Esophagus muscularis mucosa (tissue), 4 donors: ENCODE measurements around the gene RAB11FIP3. TPM values are rescaled to one million over a fixed set of nuclear protein-coding genes. Genes with fewer than 3 reads are reported as not detected.

ENCODE experiments used
- DNase-seq: peaks from one replicate; pipeline ENCODE4 v3.0.0-alpha.2; 2017; ENCODE audit errors: extremely low spot score
- H3K27ac ChIP-seq, 4 donors: fragments of 200-600 bp; sonication (generic); replicated peaks in 1 of 4; 1 replicate in 3 of 4; 2 replicates in 1 of 4; pipeline ENCODE4 v1.5.1; 2016 to 2019; ENCODE audit warnings: mild to moderate bottlenecking in 1 of 4
- H3K27me3 ChIP-seq, 4 donors: fragments of 200-600 bp; sonication (generic); one replicate each; pipeline versions ENCODE4 v1.5.1 to v1.6.0; 2016 to 2019
- H3K36me3 ChIP-seq, 4 donors: fragments of 200-600 bp; sonication (generic); one replicate each; pipeline ENCODE4 v1.5.1; 2016 to 2019
- H3K4me1 ChIP-seq, 4 donors: fragments of 200-600 bp; sonication (generic); one replicate each; pipeline ENCODE4 v1.5.1; 2016 to 2019
- H3K4me3 ChIP-seq, 4 donors: fragments of 200-600 bp; sonication (generic); 1 replicate in 2 of 4; 2 replicates in 2 of 4; pipeline ENCODE4 v1.5.1; 2016 to 2019; ENCODE audit warnings: mild to moderate bottlenecking in 4 of 4, moderate library complexity in 1 of 4
- H3K9me3 ChIP-seq, 4 donors: fragments of 200-600 bp; sonication (generic); 1 replicate in 3 of 4; 2 replicates in 1 of 4; pipeline ENCODE4 v1.5.1; 2016 to 2019
- EP300 ChIP-seq: sonication (generic); formaldehyde crosslinking; IDR thresholded peaks from one replicate; pipeline ENCODE4 v1.6.1; 2017; ENCODE audit warnings: antibody characterized with exemption
- POLR2A ChIP-seq: fragments of 450-650 bp; IDR thresholded peaks from one replicate; pipeline ENCODE4 v1.6.1; 2017; ENCODE audit warnings: antibody characterized with exemption, moderate library complexity, mild to moderate bottlenecking, low read depth
- POLR2AphosphoS5 ChIP-seq, 2 donors: sonication (generic); formaldehyde crosslinking; IDR thresholded peaks; one replicate each; pipeline ENCODE4 v1.6.1; 2017; ENCODE audit warnings: antibody characterized with exemption in 2 of 2
- WGBS: methylation state at CpG from one replicate; pipeline ENCODE4 v1.1.5; 2018; 5-methylcytosine and 5-hydroxymethylcytosine counted together
- intact Hi-C: fragments of 100-400 bp; cut with DNase I; formaldehyde crosslinking; loops from one replicate; pipeline ENCODE4 v1.15.1; 2023
- total RNA-seq, 4 donors: library from RNA; depleted of rRNA; stranded (reverse); fragments of >200 nt; gene quantifications; one replicate each; pipeline versions ENCODE4 v1.1.0 to v1.2.1, GENCODE V29; 2016
- TF ChIP-seq, protein P1 (sequence below), 3 experiments: fragments of 200-600 bp in 2 of 3; fragments of 450-650 bp in 1 of 3; sonication (generic) in 2 of 3; IDR thresholded peaks; one replicate each; pipeline ENCODE4 v1.5.1; 2017 to 2019; ENCODE audit warnings: antibody characterized with exemption in 3 of 3, mild to moderate bottlenecking in 2 of 3, moderate library complexity in 1 of 3

Gene RAB11FIP3
- total RNA-seq, 4 donors from 2014 or later: 50.3 to 77.9 (median 58.8) TPM

DNA sequence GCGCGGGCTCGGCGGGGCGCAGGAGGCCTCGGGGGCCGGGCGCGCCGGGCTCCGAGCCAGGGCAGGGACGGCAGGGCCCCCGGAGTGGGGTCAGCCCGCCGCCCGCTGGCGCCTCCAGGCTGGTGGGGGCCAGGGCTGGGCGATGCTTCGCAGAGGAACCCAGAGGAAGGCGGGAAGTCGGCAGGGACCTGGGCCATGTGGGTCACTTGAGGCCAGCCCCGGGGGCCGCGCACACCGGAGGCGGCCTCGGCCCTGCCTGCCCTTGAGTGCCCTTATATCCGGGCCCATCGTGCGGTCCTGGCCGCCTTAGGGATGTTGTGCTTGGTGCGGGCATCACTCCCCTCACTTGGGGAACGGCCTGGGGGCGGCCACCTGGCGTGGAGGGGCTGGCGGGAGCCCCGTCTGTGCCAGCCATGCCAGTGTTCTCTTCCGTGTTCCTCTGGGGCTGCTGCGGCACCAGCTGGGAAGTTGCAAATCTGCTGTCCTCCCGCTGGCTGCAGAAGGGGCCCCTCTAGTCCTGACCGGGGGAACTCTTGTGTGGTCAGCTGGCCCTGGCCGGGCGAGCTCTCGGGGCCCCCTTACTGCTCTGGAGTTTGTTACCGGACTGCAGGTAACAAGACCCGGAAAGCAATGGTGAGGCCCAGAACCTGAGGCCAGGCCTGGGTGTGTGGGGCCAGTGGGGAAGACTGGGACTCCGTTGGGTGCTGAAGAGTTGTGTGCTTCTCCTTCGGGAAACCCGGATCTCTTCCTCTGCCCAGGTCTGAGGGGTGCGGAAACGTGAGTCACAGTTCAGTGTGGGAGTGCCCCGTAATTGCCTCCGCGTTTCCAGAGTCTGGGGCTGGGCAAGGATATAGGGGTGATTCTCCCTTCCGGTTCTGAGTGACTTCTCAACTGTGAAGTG is 102.9 kb downstream of the RAB11FIP3 start:
- DNase-seq: no peak
- peaks cover 49 to 71% (median 61%) of the 10 kb centered on the region in 4 donors for H3K4me1 ChIP-seq
- intact Hi-C loops: loop anchor here (10.0 kb wide), 2 partner anchors 104 to 134 kb away; partner anchors contain the start of genes NME4 and RAB11FIP3
- H3K27me3 ChIP-seq: no peaks in the 10 kb centered on the region
- TF ChIP-seq, protein P1, sequence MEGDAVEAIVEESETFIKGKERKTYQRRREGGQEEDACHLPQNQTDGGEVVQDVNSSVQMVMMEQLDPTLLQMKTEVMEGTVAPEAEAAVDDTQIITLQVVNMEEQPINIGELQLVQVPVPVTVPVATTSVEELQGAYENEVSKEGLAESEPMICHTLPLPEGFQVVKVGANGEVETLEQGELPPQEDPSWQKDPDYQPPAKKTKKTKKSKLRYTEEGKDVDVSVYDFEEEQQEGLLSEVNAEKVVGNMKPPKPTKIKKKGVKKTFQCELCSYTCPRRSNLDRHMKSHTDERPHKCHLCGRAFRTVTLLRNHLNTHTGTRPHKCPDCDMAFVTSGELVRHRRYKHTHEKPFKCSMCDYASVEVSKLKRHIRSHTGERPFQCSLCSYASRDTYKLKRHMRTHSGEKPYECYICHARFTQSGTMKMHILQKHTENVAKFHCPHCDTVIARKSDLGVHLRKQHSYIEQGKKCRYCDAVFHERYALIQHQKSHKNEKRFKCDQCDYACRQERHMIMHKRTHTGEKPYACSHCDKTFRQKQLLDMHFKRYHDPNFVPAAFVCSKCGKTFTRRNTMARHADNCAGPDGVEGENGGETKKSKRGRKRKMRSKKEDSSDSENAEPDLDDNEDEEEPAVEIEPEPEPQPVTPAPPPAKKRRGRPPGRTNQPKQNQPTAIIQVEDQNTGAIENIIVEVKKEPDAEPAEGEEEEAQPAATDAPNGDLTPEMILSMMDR (IDR thresholded peaks at IDR 0.05): no peak
- TF ChIP-seq EP300: no peak
- no peak for TF ChIP-seq POLR2AphosphoS5 (IDR thresholded peaks at IDR 0.05)
- no peak for TF ChIP-seq POLR2A
- peak overlapping the region; percentile 70 to 96 (median 88) for H3K4me3 ChIP-seq
- WGBS: 11% methylated on average over 18 of the region's 55 CpGs
- H3K27ac ChIP-seq: peak overlapping the region; percentile 65 to 99 (median 98)
- no peaks in the 10 kb centered on the region for H3K9me3 ChIP-seq
- peaks cover 0 to 6% (median 4%) of the 10 kb centered on the region in 4 donors for H3K36me3 ChIP-seq

DNA sequence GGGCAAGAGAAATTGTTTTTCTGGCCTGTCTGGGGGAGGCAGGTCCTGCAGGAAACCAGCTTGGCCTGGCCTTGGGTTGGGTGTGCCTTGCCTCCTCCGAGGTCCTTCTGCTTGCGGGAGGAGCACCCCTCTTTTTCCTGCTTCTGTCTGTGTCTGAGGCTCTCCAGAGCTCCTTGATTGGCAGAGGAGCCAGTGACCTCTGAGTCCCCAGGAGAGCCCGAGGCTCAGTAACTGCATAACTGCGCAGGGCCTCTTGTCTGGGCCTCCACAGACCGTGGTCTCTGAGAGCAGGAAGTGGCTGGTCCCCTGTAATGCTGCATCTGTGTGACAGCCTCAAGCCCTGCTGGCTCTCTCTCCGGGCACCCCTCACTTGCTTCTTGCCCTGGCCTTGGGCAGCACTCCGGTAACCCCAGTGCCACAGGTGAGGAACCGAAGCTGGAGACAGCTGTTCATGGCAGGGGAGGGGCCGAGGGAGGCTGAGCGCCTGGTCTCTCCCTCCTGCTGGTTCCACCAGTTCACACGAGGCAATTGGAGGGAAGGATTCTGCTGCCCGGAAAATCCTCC is 103.6 kb downstream of the RAB11FIP3 start:
- WGBS: 60% methylated on average over 8 of the region's 12 CpGs
- Histone ChIP-seq H3K36me3 (peaks cover 0 to 8% (median 6%) of the 10 kb centered on the region in 4 donors), H3K4me3 (peak overlapping the region; percentile 70 to 96 (median 88)), H3K27ac (peak overlapping the region; percentile 65 to 99 (median 98)), H3K27me3 (no peaks in the 10 kb centered on the region), H3K4me1 (peaks cover 54 to 73% (median 62%) of the 10 kb centered on the region in 4 donors), H3K9me3 (no peaks in the 10 kb centered on the region)
- intact Hi-C loops: loop anchor here (10.0 kb wide), 2 partner anchors 104 to 134 kb away; partner anchors contain the start of genes NME4 and RAB11FIP3
- TF ChIP-seq POLR2A: no peak
- TF ChIP-seq, protein P1 (IDR thresholded peaks at IDR 0.05): no peak
- TF ChIP-seq EP300: no peak
- TF ChIP-seq POLR2AphosphoS5 (IDR thresholded peaks at IDR 0.05): no peak
- no peak for DNase-seq

DNA sequence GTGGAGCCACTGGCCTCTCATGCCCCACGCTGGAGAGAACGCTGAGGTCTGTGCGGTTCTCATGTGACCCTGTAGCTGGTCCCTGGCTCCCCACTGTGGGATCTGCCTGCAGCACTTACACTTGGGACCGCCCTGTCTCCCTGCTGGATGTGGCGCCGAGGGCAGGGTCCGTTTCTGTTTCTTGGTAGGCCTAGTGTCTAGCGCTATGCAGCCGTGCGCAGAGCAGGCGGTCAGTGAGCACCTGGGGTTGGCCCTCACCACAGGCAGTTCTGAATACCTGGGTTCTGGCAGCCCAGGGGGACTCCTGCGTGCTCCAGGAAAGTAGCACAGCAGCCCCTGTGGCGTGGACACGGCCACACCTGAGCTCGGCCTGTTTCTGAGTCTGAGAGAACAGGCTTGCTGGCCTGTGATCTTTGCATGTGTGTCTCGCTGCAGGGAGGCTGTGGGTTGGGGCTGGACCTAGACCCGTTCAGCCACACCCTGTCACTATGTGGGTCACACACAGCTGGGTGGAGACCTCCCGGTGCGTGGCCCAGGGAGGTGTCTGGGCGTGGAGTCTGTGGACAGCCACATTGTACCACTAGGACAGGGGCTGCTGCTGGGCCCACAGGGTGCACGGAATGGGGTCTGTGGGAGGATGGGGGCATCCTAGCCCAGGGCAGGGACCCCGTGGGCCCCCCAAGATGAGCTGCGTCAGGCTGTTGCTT is 104.8 kb downstream of the RAB11FIP3 start:
- no peak for TF ChIP-seq POLR2A
- TF ChIP-seq EP300: no peak
- no peak for TF ChIP-seq POLR2AphosphoS5 (IDR thresholded peaks at IDR 0.05)
- TF ChIP-seq, protein P1 (IDR thresholded peaks at IDR 0.05): no peak
- H3K4me3 ChIP-seq: no peak overlapping the region
- intact Hi-C loops: no loop called here
- 86% methylated on average over 9 of the region's 23 CpGs for WGBS
- H3K9me3 ChIP-seq: no peaks in the 10 kb centered on the region
- no peak for DNase-seq
- H3K36me3 ChIP-seq: peaks cover 0 to 17% (median 8%) of the 10 kb centered on the region in 4 donors
- H3K27ac ChIP-seq: no peak overlapping the region
- no peaks in the 10 kb centered on the region for H3K27me3 ChIP-seq
- peaks cover 45 to 70% (median 60%) of the 10 kb centered on the region in 4 donors for H3K4me1 ChIP-seq

DNA sequence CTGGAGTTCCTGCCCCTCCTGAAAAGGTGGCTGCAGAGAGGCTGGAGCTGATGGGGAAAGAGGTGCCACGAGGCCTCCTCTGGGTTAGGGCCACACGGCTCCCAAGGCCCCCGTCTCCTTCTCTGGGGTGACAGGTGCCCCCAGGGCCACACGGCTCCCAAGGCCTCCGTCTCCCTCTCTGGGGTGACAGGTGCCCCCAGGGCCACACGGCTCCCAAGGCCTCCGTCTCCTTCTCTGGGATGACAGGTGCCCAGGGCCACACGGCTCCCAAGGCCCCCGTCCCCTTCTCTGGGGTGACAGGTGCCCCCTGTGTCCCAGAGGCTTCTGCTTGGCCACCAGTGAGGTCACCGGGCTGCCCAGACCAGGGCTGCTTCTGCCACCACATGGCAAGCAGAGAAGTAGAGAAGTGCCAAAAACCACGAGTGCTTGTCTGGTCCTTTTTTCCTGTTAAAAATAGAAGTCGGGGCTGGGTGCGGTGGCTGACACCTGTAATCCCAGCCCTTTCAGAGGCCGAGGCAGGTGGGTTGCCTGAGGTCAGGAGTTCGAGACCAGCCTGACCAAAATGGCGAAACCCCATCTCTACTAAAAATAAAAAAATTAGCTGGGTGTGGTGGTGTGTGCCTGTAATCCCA is 106.2 kb downstream of the RAB11FIP3 start:
- H3K4me1 ChIP-seq: peaks cover 31 to 59% (median 49%) of the 10 kb centered on the region in 4 donors
- WGBS: 91% methylated on average over 16 of the region's 16 CpGs
- no peaks in the 10 kb centered on the region for H3K27me3 ChIP-seq
- no peaks in the 10 kb centered on the region for H3K9me3 ChIP-seq
- no peak for DNase-seq
- TF ChIP-seq POLR2AphosphoS5 (IDR thresholded peaks at IDR 0.05) (no peak), POLR2A (no peak), EP300 (no peak)
- TF ChIP-seq, protein P1 (IDR thresholded peaks at IDR 0.05): no peak
- intact Hi-C loops: no loop called here
- H3K4me3 ChIP-seq: no peak overlapping the region
- no peak overlapping the region for H3K27ac ChIP-seq
- peaks cover 0 to 31% (median 18%) of the 10 kb centered on the region in 4 donors for H3K36me3 ChIP-seq
